Esophagus muscularis mucosa (tissue), 4 donors: ENCODE measurements around the gene PAK4.

Experiments used
- EP300 ChIP-seq: sonication (generic); formaldehyde crosslinking; IDR thresholded peaks from one replicate; pipeline ENCODE4 v1.6.1; 2017; ENCODE audit warnings: antibody characterized with exemption
- POLR2A ChIP-seq: fragments of 450-650 bp; IDR thresholded peaks from one replicate; pipeline ENCODE4 v1.6.1; 2017; ENCODE audit warnings: antibody characterized with exemption, moderate library complexity, mild to moderate bottlenecking, low read depth
- POLR2AphosphoS5 ChIP-seq, 2 donors: sonication (generic); formaldehyde crosslinking; IDR thresholded peaks; one replicate each; pipeline ENCODE4 v1.6.1; 2017; ENCODE audit warnings: antibody characterized with exemption in 2 of 2
- TF ChIP-seq, protein P1 (sequence below), 3 experiments: fragments of 200-600 bp in 2 of 3; fragments of 450-650 bp in 1 of 3; sonication (generic) in 2 of 3; IDR thresholded peaks; one replicate each; pipeline ENCODE4 v1.5.1; 2017 to 2019; ENCODE audit warnings: antibody characterized with exemption in 3 of 3, mild to moderate bottlenecking in 2 of 3, moderate library complexity in 1 of 3

DNA sequence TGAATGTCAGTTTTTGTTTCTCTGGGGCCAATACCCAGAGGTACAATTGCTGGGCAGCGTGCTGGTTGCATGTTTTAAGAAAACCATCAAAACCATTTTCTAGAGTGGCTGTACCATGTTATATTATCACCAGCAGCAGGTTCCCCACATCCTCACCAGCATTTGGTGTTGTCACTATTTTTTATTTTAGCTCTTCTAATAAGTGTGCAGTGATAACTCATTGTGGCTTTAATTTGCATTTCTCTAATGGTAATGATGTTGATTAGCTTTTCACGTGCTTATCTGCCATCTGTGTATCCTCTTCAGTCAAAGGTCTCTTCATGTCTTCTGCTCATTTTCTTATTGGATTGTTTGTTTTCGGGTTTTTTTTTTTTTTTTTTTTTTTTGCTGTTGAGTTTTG lies 21.9 kb downstream of the PAK4 start:
- TF ChIP-seq, protein P1, sequence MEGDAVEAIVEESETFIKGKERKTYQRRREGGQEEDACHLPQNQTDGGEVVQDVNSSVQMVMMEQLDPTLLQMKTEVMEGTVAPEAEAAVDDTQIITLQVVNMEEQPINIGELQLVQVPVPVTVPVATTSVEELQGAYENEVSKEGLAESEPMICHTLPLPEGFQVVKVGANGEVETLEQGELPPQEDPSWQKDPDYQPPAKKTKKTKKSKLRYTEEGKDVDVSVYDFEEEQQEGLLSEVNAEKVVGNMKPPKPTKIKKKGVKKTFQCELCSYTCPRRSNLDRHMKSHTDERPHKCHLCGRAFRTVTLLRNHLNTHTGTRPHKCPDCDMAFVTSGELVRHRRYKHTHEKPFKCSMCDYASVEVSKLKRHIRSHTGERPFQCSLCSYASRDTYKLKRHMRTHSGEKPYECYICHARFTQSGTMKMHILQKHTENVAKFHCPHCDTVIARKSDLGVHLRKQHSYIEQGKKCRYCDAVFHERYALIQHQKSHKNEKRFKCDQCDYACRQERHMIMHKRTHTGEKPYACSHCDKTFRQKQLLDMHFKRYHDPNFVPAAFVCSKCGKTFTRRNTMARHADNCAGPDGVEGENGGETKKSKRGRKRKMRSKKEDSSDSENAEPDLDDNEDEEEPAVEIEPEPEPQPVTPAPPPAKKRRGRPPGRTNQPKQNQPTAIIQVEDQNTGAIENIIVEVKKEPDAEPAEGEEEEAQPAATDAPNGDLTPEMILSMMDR (IDR thresholded peaks at IDR 0.05): no peak
- TF ChIP-seq POLR2AphosphoS5 (IDR thresholded peaks at IDR 0.05) (no peak), EP300 (no peak), POLR2A (no peak)
